ENCODE measurements around the gene PRDM11.

DNA sequence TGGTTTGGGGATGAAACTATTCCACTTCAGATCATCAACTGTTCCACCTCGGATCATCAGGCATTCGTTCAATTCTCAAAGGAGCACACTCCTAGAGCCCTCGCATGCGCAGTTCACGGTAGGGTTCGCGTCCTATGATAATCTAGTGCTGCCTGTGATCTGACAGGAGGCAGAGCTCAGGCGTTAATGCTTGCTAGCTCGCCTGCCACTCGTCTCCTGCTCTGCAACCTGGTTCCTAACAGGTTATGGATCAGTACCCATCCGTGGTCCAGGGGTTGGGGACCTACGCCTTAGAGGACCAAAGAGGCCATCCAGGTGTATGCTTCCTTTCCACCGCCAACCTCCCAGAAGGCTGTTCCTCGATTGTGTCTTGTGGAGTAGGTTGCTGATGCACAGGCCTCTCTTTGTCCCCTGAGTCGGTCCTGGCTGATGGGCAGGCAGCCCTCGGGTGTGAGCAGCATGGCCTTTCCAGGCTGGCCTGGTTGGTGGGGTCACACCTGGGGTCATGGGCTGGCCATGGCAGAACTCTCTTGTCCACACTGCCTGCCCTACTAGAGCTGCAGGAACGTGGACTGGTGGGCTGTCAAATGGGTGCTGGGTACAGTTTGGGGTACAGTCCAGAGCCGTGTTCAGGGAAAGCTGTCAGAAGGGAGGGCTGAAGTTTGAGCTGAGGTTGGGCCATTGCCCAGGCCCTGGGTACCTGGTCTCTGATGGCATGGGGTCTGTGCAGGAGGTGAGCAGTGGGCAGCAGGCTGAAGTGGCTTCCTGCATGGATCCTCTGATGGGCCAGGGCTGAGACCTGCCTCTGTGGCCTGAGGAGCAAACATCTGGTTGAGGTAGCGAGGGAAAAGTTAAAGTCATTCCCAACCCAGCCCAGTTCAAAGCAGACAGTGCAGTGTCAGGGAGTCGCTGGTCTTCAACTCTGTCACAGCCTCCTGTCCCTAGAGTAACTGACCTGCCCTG, 11.1 kb downstream of the PRDM11 start:
- TF ChIP-seq EZH2 (IDR thresholded peaks at IDR 0.05; ENCODE audit: borderline replicate concordance, low read length) = no peak
- no peak for TF ChIP-seq CTCF (IDR thresholded peaks at IDR 0.05; ENCODE audit: low read length)

Data from OCI-LY1 (cell line).